ENCODE data around the gene ALPK3. TPM values are rescaled to one million over a fixed set of nuclear protein-coding genes. Genes with fewer than 3 reads are reported as not detected.

The ALPK3 gene
- total and polyA plus RNA-seq, 9 of the 15 experiments (the other 6 are each of a cell fraction or from before 2014, with no cell fraction given), result 0.04 to 1.0 (median 0.07) TPM; not detected in 2

DNA sequence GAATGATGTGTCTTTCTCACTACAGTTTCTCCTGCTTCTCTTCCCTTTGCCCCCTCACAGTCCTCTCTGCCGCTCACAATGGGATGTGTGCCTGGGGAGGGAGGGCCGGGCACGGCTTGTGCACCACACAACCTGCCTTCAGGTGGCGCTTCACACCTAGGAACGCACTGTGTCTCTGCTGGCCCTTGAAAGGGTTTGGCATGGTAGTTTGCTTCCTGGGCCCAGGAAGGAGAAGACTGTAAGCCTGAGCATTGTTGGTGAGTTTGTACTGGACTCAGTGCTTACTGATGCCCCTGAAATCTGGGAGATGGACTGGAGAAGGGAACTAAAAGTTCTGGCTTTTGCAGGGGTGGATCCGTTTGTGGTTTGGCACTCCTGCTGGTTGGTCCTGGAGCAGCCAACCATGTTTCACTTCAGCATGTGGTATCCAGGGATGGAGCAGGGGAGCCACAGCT, 9.2 kb downstream of the ALPK3 start:
- Histone ChIP-seq H3K4me2 (ENCODE audit: insufficient read depth, low read length) (no peak overlapping the region; the same call in 1 of the 2 replicates), H3K27ac (ENCODE audit: extremely low read depth, low read depth, low read length) (no peak overlapping the region), H3K9ac (ENCODE audit: insufficient read depth in 1 of 2, low read depth in 2 of 2, low read length in 2 of 2) (no peak overlapping the region), H3K4me1 (replicated peaks in 1 of 2; ENCODE audit: control insufficient read depth in 2 of 2, insufficient read depth in 2 of 2, low read length in 2 of 2) (peaks cover 11 to 26% of the 10 kb centered on the region in 2 experiments; a peak in 3 of 5 replicates), H3K79me2 (ENCODE audit: control insufficient read depth, insufficient read depth, low read length) (no peaks in the 10 kb centered on the region), H3K27me3 (ENCODE audit: control insufficient read depth in 2 of 2, insufficient read depth in 2 of 2, low read length in 2 of 2) (no peaks in the 10 kb centered on the region), H4K20me1 (replicated peaks; ENCODE audit: control insufficient read depth, insufficient read depth, low read length) (no peaks in the 10 kb centered on the region), H2AFZ (ENCODE audit: low read depth, low read length) (peak overlapping the region; percentile 89), H3K4me3 (no peak overlapping the region), H3K9me3 (replicated peaks; ENCODE audit: control insufficient read depth, insufficient read depth, low read depth, low read length) (no peaks in the 10 kb centered on the region), H3K36me3 (ENCODE audit: control insufficient read depth, insufficient read depth, low read length) (no peaks in the 10 kb centered on the region), H3K9me1 (ENCODE audit: control insufficient read depth, insufficient read depth, low read length) (no peaks in the 10 kb centered on the region)
- no TSS peak for BruUV-seq (replicated peaks)
- FAIRE-seq, result peak; percentile 84
- POLR2A ChIA-PET, result no interaction called here
- intact Hi-C loops (cut with micrococcal nuclease), result loop anchor here (1.0 to 10.0 kb wide), 5 partner anchors 44 to 218 kb away; no protein-coding TSS in a partner anchor
- peak; percentile 66 to 75 (median 71) for DNase-seq (ENCODE audit: extremely low read depth in 1 of 4, low spot score in 3 of 4)
- in situ Hi-C loops (cut with MboI), result no loop called here
- CTCF ChIA-PET (ENCODE audit: low intra/inter-chr PET ratio), result interaction anchor here (0.6 to 1.3 kb wide), 4 partner anchors 44 to 217 kb away, joined by 3 to 4 read pairs (median 3); no protein-coding TSS in a partner anchor
- ATAC-seq, result peak; percentile 91
- WGBS (ENCODE audit: insufficient coverage, low coverage, missing lambda C conversion rate), result 4% methylated on average over 6 of the region's 6 CpGs
- no peak for TF ChIP-seq FOXK2 (conservative IDR thresholded peaks at IDR 0.05 in 1 of 2, IDR thresholded peaks at IDR 0.05 in 1 of 2; ENCODE audit: low read depth in 2 of 2)
- no peak for TF ChIP-seq GATA2 (CRISPR knock-in tag; IDR thresholded peaks at IDR 0.05)
- TF ChIP-seq ATF7 (IDR thresholded peaks at IDR 0.05), result 0 out of 2 replicates have a peak, but pooled peaks have one; percentile 25
- no peak for TF ChIP-seq ZNF76 (CRISPR knock-in tag; IDR thresholded peaks at IDR 0.05; ENCODE audit: borderline replicate concordance)
- 0 out of 2 replicates have a peak, but pooled peaks have one; percentile 10 for TF ChIP-seq RB1 (IDR thresholded peaks at IDR 0.05; ENCODE audit: low read depth)
- TF ChIP-seq ZNF707 (CRISPR knock-in tag; conservative IDR thresholded peaks at IDR 0.05), result no peak
- TF ChIP-seq L3MBTL2 (IDR thresholded peaks at IDR 0.05), result peak; percentile 34; the same call in 1 of the 2 replicates
- TF ChIP-seq, protein P1, sequence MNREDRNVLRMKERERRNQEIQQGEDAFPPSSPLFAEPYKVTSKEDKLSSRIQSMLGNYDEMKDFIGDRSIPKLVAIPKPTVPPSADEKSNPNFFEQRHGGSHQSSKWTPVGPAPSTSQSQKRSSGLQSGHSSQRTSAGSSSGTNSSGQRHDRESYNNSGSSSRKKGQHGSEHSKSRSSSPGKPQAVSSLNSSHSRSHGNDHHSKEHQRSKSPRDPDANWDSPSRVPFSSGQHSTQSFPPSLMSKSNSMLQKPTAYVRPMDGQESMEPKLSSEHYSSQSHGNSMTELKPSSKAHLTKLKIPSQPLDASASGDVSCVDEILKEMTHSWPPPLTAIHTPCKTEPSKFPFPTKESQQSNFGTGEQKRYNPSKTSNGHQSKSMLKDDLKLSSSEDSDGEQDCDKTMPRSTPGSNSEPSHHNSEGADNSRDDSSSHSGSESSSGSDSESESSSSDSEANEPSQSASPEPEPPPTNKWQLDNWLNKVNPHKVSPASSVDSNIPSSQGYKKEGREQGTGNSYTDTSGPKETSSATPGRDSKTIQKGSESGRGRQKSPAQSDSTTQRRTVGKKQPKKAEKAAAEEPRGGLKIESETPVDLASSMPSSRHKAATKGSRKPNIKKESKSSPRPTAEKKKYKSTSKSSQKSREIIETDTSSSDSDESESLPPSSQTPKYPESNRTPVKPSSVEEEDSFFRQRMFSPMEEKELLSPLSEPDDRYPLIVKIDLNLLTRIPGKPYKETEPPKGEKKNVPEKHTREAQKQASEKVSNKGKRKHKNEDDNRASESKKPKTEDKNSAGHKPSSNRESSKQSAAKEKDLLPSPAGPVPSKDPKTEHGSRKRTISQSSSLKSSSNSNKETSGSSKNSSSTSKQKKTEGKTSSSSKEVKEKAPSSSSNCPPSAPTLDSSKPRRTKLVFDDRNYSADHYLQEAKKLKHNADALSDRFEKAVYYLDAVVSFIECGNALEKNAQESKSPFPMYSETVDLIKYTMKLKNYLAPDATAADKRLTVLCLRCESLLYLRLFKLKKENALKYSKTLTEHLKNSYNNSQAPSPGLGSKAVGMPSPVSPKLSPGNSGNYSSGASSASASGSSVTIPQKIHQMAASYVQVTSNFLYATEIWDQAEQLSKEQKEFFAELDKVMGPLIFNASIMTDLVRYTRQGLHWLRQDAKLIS (CRISPR knock-in tag; IDR thresholded peaks at IDR 0.05), result no peak
- no peak for TF ChIP-seq NCOA4 (IDR thresholded peaks at IDR 0.05; ENCODE audit: partially characterized antibody)
- peak; percentile 6; the same call in 1 of the 2 replicates for TF ChIP-seq EP300 (IDR thresholded peaks at IDR 0.05; ENCODE audit: low read length)
- TF ChIP-seq ILF3 (IDR thresholded peaks at IDR 0.05; ENCODE audit: borderline replicate concordance), result no peak
- TF ChIP-seq NFATC3 (IDR thresholded peaks at IDR 0.05), result no peak
- no peak for TF ChIP-seq GABPB1 (CRISPR knock-in tag; IDR thresholded peaks at IDR 0.05)
- 0 out of 2 replicates have a peak, but pooled peaks have one; percentile 36 for TF ChIP-seq BHLHE40 (IDR thresholded peaks at IDR 0.05; ENCODE audit: low read length)
- TF ChIP-seq ZNF175 (CRISPR knock-in tag; IDR thresholded peaks at IDR 0.05; ENCODE audit: low read depth), result no peak
- TF ChIP-seq MTA2 (IDR thresholded peaks at IDR 0.05; ENCODE audit: low read depth), result no peak
- no peak for TF ChIP-seq PTTG1 (tag; IDR thresholded peaks at IDR 0.05; ENCODE audit: low read depth)
- TF ChIP-seq HDAC8 (tag; IDR thresholded peaks at IDR 0.05), result no peak
- TF ChIP-seq RAD21 (CRISPR knock-in tag; conservative IDR thresholded peaks at IDR 0.05 in 1 of 2, IDR thresholded peaks at IDR 0.05 in 1 of 2), result peak; percentile 74 to 94
- TF ChIP-seq HOXB6 (CRISPR knock-in tag; IDR thresholded peaks at IDR 0.05; ENCODE audit: borderline replicate concordance), result no peak
- no peak for TF ChIP-seq ZNF766 (CRISPR knock-in tag; conservative IDR thresholded peaks at IDR 0.05)

Measured in K562 (cell line).